ENCODE results near the gene NELFCD. TPM values are rescaled to one million over a fixed set of nuclear protein-coding genes. Genes with fewer than 3 reads are reported as not detected.
"Not testable (repeated sequence)": the region's sequence is repeated elsewhere in the genome, so short reads cannot be mapped to it uniquely, and the experiment has no call there.

Gene NELFCD
- total and polyA plus RNA-seq, 2 donors: 40.6 to 42.7 TPM

DNA sequence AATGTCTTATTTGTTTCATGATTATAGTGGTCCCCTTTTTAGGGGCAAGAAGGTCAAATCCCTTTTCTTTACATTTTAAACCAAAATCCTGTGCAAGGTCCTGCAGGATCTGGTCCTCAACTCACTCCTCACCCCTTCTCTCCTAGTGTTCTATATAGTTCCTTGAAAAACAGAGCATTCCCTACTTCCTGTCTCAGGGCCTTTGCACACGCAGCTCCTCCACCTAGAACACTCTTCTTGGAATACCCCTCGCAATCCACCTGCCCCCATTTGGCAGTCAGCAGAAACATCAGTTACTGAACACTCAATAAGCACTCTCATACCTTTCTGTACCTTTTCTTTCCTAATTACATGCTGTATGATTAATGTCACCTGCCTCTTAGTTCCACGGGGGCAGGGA, 54.3 kb downstream of the NELFCD start:
- 95% methylated on average over 3 of the region's 3 CpGs for WGBS
- DNase-seq (ENCODE audit: extremely low spot score): no peak
- no peak overlapping the region for H3K4me3 ChIP-seq (ENCODE audit: low read depth, low read length)
- peaks cover 2% of the 10 kb centered on the region for H3K4me1 ChIP-seq (ENCODE audit: insufficient read depth)
- H3K36me3 ChIP-seq (ENCODE audit: insufficient read depth): peaks cover 5% of the 10 kb centered on the region
- H3K27ac ChIP-seq (ENCODE audit: low read depth): no peak overlapping the region

DNA sequence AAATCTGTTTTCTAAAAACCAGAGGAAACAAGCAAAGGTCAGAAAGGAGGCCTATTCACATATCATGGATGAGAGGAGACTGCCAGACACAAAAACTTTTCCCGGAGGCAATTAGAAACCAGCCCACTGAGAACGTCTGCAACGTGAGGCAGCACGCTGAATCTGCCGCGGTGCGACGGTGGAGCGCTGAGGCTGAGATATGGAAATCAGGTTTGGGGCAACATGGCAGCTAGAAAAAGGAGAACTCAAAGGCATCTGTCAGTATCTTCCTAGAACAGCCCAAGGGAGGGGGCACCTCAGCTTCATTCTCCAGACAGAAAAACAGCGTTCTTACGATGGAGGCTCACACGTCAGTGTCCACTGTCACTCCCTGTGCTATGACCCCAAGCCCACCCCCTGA, 56.3 kb downstream of the NELFCD start:
- DNase-seq (ENCODE audit: extremely low spot score): no peak
- 91% methylated on average over 12 of the region's 12 CpGs for WGBS
- no peak overlapping the region for H3K4me3 ChIP-seq (ENCODE audit: low read depth, low read length)

DNA sequence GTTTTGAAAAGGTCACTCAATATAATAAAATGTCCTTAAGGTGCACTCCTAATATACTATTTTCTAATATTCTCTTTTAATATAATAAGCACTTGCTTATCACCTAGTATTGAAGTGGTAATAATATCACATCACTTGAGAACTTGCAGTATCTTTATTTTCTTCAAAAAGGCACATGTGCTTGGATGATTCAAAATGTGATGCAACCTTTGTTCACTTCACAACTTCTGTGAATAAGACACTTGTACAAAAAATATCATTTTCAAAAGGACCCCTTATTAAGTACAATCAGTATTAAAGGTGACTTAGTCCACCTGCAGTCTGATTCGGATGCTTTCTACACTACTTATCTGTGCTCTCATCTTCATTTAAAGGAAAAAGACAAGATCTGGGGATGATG, 58.2 kb downstream of the NELFCD start:
- no peak for DNase-seq (ENCODE audit: extremely low spot score)
- peaks cover 5% of the 10 kb centered on the region for H3K36me3 ChIP-seq (ENCODE audit: insufficient read depth)
- no peak overlapping the region for H3K4me3 ChIP-seq (ENCODE audit: low read depth, low read length)
- H3K4me1 ChIP-seq (ENCODE audit: insufficient read depth): peaks cover 9% of the 10 kb centered on the region
- no peak overlapping the region for H3K27ac ChIP-seq (ENCODE audit: low read depth)
- WGBS: 75% methylated on average over 1 of the region's 1 CpG

More for the DNA sequence above, 56.3 kb downstream of the NELFCD start:
- H3K36me3 ChIP-seq (ENCODE audit: insufficient read depth): peaks cover 5% of the 10 kb centered on the region
- H3K27ac ChIP-seq (ENCODE audit: low read depth): no peak overlapping the region
- peaks cover 7% of the 10 kb centered on the region for H3K4me1 ChIP-seq (ENCODE audit: insufficient read depth)

GRCh38 chr20:59040667-59041066, 59.6 kb downstream of the NELFCD start:
- Histone ChIP-seq H3K4me3 (ENCODE audit: low read depth, low read length) (no peak overlapping the region), H3K36me3 (ENCODE audit: insufficient read depth) (peaks cover 5% of the 10 kb centered on the region), H3K4me1 (ENCODE audit: insufficient read depth) (peaks cover 9% of the 10 kb centered on the region), H3K27ac (ENCODE audit: low read depth) (no peak overlapping the region)
- DNase-seq (ENCODE audit: extremely low spot score): no peak
- 85% methylated on average over 5 of the region's 5 CpGs for WGBS

- 95% methylated on average over 16 of the region's 16 CpGs for WGBS
- H3K4me3 ChIP-seq (ENCODE audit: low read depth, low read length): not testable (repeated sequence)
These were observed 60.4 kb downstream of the NELFCD start for GRCh38 chr20:59041487-59041886.

GRCh38 chr20:59042151-59042795, 61.2 kb downstream of the NELFCD start, which contains the start of gene PRELID3B:
Gene PRELID3B (minus strand): TSS chr20:59042786. CDS start chr20:59042730, 56 bp downstream.
- no peak for DNase-seq (ENCODE audit: extremely low spot score)
- peak within 1 kb of the TSS; percentile 55 for H3K27ac ChIP-seq (ENCODE audit: low read depth)
- H3K4me1 ChIP-seq (ENCODE audit: insufficient read depth): peaks cover 9% of the 10 kb centered on the region
- 3% methylated on average over 50 of the region's 50 CpGs for WGBS
- H3K36me3 ChIP-seq (ENCODE audit: insufficient read depth): peaks cover 2% of the 10 kb centered on the region
- peak within 1 kb of the TSS; percentile 91 for H3K4me3 ChIP-seq (ENCODE audit: low read depth, low read length)

More at GRCh38 chr20:59041487-59041886, 60.4 kb downstream of the NELFCD start:
- H3K4me1 ChIP-seq (ENCODE audit: insufficient read depth); H3K36me3 ChIP-seq (ENCODE audit: insufficient read depth); DNase-seq (ENCODE audit: extremely low spot score); H3K27ac ChIP-seq (ENCODE audit: low read depth): not testable (repeated sequence)

- H3K4me1 ChIP-seq (ENCODE audit: insufficient read depth): peaks cover 9% of the 10 kb centered on the region
- peak; percentile 52 for DNase-seq (ENCODE audit: extremely low spot score)
- peak overlapping the region; percentile 91 for H3K4me3 ChIP-seq (ENCODE audit: low read depth, low read length)
- peaks cover under 1% of the 10 kb centered on the region for H3K36me3 ChIP-seq (ENCODE audit: insufficient read depth)
- H3K27ac ChIP-seq (ENCODE audit: low read depth): peak overlapping the region; percentile 42
- 14% methylated on average over 66 of the region's 66 CpGs for WGBS
These were observed 62.0 kb downstream of the NELFCD start for GRCh38 chr20:59042796-59043631.

GRCh38 chr20:59043698-59044097, 62.6 kb downstream of the NELFCD start:
- no peak overlapping the region for H3K4me3 ChIP-seq (ENCODE audit: low read depth, low read length)
- H3K36me3 ChIP-seq (ENCODE audit: insufficient read depth): no peaks in the 10 kb centered on the region
- peaks cover 9% of the 10 kb centered on the region for H3K4me1 ChIP-seq (ENCODE audit: insufficient read depth)
- DNase-seq (ENCODE audit: extremely low spot score): no peak
- WGBS: 71% methylated on average over 3 of the region's 3 CpGs
- no peak overlapping the region for H3K27ac ChIP-seq (ENCODE audit: low read depth)

DNA sequence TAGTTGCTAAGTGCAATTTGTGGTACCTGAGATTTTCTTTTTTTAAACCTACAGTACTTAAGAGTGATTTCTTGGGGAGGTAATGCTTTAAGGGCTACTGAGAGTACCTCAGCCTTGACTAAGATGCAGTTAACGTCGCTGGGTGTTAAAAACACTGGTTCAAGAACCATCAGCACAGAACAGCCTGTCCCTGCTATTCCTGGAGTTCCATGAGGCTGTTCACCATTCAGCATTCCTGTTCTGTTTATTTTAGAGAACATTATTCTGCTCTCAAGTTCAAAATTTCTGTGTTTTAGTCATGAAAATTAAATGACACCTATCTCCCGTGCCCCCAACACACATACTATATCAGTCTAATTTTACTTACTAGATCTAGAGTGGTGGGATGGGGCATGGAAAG, 63.2 kb downstream of the NELFCD start:
- peaks cover 9% of the 10 kb centered on the region for H3K4me1 ChIP-seq (ENCODE audit: insufficient read depth)
- H3K4me3 ChIP-seq (ENCODE audit: low read depth, low read length): no peak overlapping the region
- DNase-seq (ENCODE audit: extremely low spot score): no peak
- no peaks in the 10 kb centered on the region for H3K36me3 ChIP-seq (ENCODE audit: insufficient read depth)
- 91% methylated on average over 3 of the region's 3 CpGs for WGBS
- no peak overlapping the region for H3K27ac ChIP-seq (ENCODE audit: low read depth)

Other genes starting within 250 kb of the NELFCD start
- gene GNAS-AS1, start 130.4 kb upstream of the NELFCD start, total RNA-seq: 1.4 TPM
- gene GNAS-AS1, start 130.4 kb upstream of the NELFCD start, polyA plus RNA-seq: 0.13 TPM
- 483 TPM for gene GNAS, start 128.5 kb upstream of the NELFCD start, total RNA-seq
- gene GNAS, start 128.5 kb upstream of the NELFCD start, polyA plus RNA-seq: 784 TPM
- 55.1 TPM for gene CTSZ, start 26.0 kb downstream of the NELFCD start, total RNA-seq
- gene CTSZ, start 26.0 kb downstream of the NELFCD start, polyA plus RNA-seq: 165 TPM
- gene TUBB1, start 38.2 kb downstream of the NELFCD start, total RNA-seq: 0.58 TPM
- gene TUBB1, start 38.2 kb downstream of the NELFCD start, polyA plus RNA-seq: 0.05 TPM
- 26.8 TPM for gene ATP5F1E, start 51.1 kb downstream of the NELFCD start, total RNA-seq
- gene ATP5F1E, start 51.1 kb downstream of the NELFCD start, polyA plus RNA-seq: 50.7 TPM
- 57.2 TPM for gene PRELID3B, start 61.5 kb downstream of the NELFCD start, total RNA-seq
- gene PRELID3B, start 61.5 kb downstream of the NELFCD start, polyA plus RNA-seq: 26.7 TPM
- gene ZNF831, start 182.6 kb downstream of the NELFCD start, total RNA-seq: 0.69 TPM
- gene ZNF831, start 182.6 kb downstream of the NELFCD start, polyA plus RNA-seq: 0.18 TPM

Data from urinary bladder (tissue), 4 donors.